Neutrophil (primary cell): ENCODE measurements around the gene TMEM33.
"Not testable (repeated sequence)": the region's sequence is repeated elsewhere in the genome, so short reads cannot be mapped to it uniquely, and the experiment has no call there.

Experiments used
- H3K27ac ChIP-seq: fragments of 200-600 bp; sonication (generic); 2 replicates; pipeline ENCODE4 v1.5.1; 2016; ENCODE audit warnings: mild to moderate bottlenecking, moderate library complexity
- H3K27me3 ChIP-seq: fragments of 200-600 bp; sonication (generic); 2 replicates; pipeline ENCODE4 v1.6.0; 2016; ENCODE audit warnings: mild to moderate bottlenecking
- H3K36me3 ChIP-seq: fragments of 200-600 bp; sonication (generic); 2 replicates; pipeline ENCODE4 v1.5.1; 2017
- H3K4me1 ChIP-seq, 2 experiments: fragments of 200-600 bp in 1 of 2; sonication (generic) in 1 of 2; 1 replicate in 1 of 2; 2 replicates in 1 of 2; pipeline versions ENCODE4 v1.5.1 to v1.6.1; 2013 to 2016; ENCODE audit warnings: low read depth in 1 of 2, low read length in 1 of 2, mild to moderate bottlenecking in 1 of 2, moderate library complexity in 1 of 2; ENCODE audit not compliant: control insufficient read depth in 1 of 2, insufficient read depth in 1 of 2
- H3K4me3 ChIP-seq, 2 experiments: fragments of 200-600 bp in 1 of 2; sonication (generic) in 1 of 2; 1 replicate in 1 of 2; 2 replicates in 1 of 2; pipeline ENCODE4 v1.5.1; 2013 to 2016; ENCODE audit warnings: low read depth in 1 of 2, low read length in 1 of 2, mild to moderate bottlenecking in 1 of 2, moderate library complexity in 1 of 2
- H3K9me3 ChIP-seq: fragments of 200-600 bp; sonication (generic); 2 replicates; pipeline ENCODE4 v1.5.1; 2016
- TF ChIP-seq, protein P1 (sequence below): fragments of 200-600 bp; sonication (generic); IDR thresholded peaks from 2 replicates; pipeline ENCODE4 v1.5.1; 2016; ENCODE audit warnings: antibody characterized with exemption

Gene TMEM33

DNA sequence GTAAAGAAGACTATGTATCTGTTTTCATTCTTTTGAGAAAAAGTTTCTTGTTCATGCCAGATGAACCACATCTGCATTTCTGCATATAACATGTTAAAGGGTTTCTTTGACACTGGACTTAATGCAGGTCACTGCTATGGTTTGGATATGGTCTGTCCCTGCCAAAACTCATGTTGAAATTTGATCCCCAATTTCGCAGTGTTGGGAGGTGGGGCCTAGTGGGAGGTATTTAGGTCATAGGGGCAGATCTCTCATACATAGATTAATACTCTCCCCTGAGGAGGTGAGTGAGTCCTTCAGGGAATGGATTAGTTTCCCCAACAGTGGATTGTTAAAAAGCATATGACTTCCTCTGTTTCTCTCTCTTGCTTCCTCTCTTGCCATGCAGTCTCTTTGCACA is 45.9 kb upstream of the TMEM33 start:
- no peaks in the 10 kb centered on the region for H3K9me3 ChIP-seq
- H3K4me3 ChIP-seq: no peak overlapping the region
- TF ChIP-seq, protein P1, sequence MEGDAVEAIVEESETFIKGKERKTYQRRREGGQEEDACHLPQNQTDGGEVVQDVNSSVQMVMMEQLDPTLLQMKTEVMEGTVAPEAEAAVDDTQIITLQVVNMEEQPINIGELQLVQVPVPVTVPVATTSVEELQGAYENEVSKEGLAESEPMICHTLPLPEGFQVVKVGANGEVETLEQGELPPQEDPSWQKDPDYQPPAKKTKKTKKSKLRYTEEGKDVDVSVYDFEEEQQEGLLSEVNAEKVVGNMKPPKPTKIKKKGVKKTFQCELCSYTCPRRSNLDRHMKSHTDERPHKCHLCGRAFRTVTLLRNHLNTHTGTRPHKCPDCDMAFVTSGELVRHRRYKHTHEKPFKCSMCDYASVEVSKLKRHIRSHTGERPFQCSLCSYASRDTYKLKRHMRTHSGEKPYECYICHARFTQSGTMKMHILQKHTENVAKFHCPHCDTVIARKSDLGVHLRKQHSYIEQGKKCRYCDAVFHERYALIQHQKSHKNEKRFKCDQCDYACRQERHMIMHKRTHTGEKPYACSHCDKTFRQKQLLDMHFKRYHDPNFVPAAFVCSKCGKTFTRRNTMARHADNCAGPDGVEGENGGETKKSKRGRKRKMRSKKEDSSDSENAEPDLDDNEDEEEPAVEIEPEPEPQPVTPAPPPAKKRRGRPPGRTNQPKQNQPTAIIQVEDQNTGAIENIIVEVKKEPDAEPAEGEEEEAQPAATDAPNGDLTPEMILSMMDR: no peak
- no peaks in the 10 kb centered on the region for H3K4me1 ChIP-seq
- H3K27me3 ChIP-seq: peaks cover 95% of the 10 kb centered on the region
- no peak overlapping the region for H3K27ac ChIP-seq
- H3K36me3 ChIP-seq: no peaks in the 10 kb centered on the region

DNA sequence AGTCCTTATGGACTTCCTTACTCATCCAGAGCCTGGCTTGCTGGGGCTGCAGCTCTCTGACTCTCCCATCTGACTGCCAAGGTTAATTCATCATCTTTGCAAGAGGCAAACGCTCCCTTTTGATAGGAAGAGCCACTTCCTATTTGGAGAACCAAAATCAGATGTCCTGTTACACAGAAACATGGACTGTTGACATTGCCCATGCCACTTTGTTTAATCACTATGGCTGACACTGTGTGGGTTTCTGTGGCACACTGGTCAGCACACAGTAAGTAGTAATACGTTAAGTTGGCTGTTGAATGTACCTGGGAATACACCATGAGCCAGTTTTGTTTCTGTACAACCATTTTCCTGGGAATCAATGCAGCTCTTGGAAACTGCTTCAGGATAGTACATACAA is 45.1 kb upstream of the TMEM33 start:
- H3K27ac ChIP-seq: no peak overlapping the region
- H3K27me3 ChIP-seq: peaks cover 92% of the 10 kb centered on the region
- TF ChIP-seq, protein P1: no peak
- no peak overlapping the region for H3K4me3 ChIP-seq
- no peaks in the 10 kb centered on the region for H3K36me3 ChIP-seq
- no peaks in the 10 kb centered on the region for H3K4me1 ChIP-seq
- no peaks in the 10 kb centered on the region for H3K9me3 ChIP-seq

DNA sequence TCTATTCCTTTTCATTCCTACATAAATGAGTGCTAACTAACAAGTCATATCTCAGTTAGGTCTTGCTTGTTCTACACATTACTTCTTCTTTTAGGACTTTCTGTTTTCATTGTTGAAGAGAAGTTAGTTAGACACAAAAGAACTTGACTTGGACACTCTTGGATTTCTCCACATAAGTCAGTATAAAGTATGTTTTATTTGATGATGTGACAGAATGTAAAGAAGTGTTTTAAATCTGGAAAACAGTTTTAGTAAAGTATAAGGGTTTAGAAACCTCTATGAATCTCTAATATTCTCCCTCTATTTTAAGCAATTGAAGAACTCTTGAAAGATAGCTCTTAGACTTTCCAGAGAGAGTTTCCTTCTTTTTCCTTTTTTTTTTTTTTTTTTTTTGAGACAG is 38.6 kb upstream of the TMEM33 start:
- TF ChIP-seq, protein P1: no peak
- H3K4me3 ChIP-seq: no peak overlapping the region

DNA sequence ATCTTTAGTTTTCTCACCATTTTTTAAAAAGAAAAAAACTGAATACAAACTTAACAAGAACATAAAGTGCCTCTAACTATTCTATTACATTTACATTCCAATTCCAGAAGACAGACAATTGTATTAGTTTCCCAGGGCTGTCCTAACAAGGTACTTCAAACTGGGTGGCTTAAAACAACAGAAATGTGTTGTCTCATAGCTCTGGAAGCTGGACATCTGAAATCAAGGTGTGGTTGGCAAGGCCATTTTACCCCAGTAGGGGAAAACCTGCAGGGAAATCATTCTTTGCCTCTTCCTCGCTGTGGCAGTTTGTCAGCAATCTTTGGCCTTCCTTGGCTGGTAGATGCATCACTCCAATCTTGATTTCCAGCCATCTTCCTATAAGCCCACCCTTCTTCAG is 37.5 kb upstream of the TMEM33 start:
- no peaks in the 10 kb centered on the region for H3K4me1 ChIP-seq
- H3K9me3 ChIP-seq: no peaks in the 10 kb centered on the region
- H3K4me3 ChIP-seq: no peak overlapping the region
- no peaks in the 10 kb centered on the region for H3K36me3 ChIP-seq
- TF ChIP-seq, protein P1: no peak
- peaks cover 24% of the 10 kb centered on the region for H3K27me3 ChIP-seq
- no peak overlapping the region for H3K27ac ChIP-seq

More for the DNA sequence above, 38.6 kb upstream of the TMEM33 start:
- Histone ChIP-seq H3K4me1 (no peaks in the 10 kb centered on the region), H3K27ac (no peak overlapping the region), H3K36me3 (no peaks in the 10 kb centered on the region), H3K9me3 (no peaks in the 10 kb centered on the region), H3K27me3 (peaks cover 34% of the 10 kb centered on the region)

DNA sequence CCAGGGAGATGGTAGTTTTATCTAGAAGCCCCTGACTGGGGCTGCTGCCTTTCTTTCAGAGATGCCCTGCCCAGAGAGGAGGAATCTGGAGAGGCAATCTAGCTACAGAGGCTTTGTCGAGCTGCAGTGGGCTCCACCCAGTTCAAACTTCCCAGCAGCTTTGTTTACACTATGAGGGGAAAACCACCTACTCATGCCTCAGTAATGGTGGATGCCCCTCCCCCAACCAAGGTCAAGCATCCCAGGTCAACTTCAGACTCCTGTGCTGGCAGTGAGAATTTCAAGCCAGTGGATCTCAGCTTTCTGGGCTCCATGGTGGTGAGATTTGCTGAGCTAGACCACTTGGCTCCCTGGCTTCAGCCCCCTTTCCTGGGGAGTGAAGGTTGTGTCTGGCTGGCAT is 26.1 kb upstream of the TMEM33 start:
- not testable (repeated sequence) for H3K9me3 ChIP-seq, H3K27me3 ChIP-seq, H3K27ac ChIP-seq, H3K36me3 ChIP-seq, H3K4me1 ChIP-seq, H3K4me3 ChIP-seq

DNA sequence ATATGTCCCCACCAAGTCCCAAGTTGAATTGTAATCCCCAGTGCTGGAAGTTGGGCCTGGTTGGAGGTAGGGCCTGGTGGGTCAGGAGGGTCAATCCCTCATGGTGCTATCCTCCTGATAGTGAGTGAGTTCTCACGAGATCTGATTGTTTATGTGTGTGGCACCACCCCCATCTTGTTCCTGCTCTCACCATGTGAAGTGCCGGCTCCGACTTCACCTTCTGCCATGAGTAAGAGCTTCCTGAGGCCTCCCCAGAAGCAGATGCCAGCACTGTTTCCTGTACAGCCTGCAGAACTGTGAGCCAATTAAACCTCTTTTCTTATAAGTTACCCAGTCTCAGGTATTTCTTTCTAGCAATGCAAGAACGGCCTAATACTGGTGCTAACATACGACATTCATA is 22.7 kb upstream of the TMEM33 start:
- no peaks in the 10 kb centered on the region for H3K36me3 ChIP-seq
- no peaks in the 10 kb centered on the region for H3K4me1 ChIP-seq
- no peaks in the 10 kb centered on the region for H3K27me3 ChIP-seq
- H3K9me3 ChIP-seq: no peaks in the 10 kb centered on the region
- no peak overlapping the region for H3K27ac ChIP-seq
- H3K4me3 ChIP-seq: no peak overlapping the region
- TF ChIP-seq, protein P1: no peak
